ENCODE measurements around the gene HSPA8.

DNA sequence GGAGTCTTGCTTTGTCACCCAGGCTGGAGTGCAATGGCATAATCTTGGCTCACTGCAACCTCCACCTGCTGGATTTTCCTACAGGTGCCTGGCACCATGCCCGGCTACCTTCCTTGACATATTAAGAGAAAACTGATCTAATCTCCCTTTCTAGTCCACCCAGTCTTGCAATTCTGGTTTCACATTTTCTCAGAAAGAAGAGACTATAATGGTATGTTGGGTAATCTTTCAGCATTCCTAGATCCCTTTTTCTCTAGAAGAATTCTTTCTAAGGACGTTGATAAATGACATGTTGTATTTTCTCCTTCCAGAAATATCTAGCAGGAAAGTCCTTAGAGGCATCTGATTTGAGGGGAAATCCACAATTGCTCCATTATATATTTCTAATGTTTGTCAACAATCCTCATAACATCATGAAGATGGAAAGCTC, 10.4 kb upstream of the HSPA8 start:
- TF ChIP-seq POLR2A (IDR thresholded peaks at IDR 0.05) = no peak
- TF ChIP-seq, protein P1, sequence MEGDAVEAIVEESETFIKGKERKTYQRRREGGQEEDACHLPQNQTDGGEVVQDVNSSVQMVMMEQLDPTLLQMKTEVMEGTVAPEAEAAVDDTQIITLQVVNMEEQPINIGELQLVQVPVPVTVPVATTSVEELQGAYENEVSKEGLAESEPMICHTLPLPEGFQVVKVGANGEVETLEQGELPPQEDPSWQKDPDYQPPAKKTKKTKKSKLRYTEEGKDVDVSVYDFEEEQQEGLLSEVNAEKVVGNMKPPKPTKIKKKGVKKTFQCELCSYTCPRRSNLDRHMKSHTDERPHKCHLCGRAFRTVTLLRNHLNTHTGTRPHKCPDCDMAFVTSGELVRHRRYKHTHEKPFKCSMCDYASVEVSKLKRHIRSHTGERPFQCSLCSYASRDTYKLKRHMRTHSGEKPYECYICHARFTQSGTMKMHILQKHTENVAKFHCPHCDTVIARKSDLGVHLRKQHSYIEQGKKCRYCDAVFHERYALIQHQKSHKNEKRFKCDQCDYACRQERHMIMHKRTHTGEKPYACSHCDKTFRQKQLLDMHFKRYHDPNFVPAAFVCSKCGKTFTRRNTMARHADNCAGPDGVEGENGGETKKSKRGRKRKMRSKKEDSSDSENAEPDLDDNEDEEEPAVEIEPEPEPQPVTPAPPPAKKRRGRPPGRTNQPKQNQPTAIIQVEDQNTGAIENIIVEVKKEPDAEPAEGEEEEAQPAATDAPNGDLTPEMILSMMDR (IDR thresholded peaks at IDR 0.05) = no peak
